HG03139 (cell line): ENCODE data around the gene SEMA4A.

Experiments
- ATAC-seq: cut with Tn5 transposase; IDR thresholded peaks from one replicate; pipeline ENCODE4 v1.9.1; 2021; ENCODE audit not compliant: unreplicated experiment

SEMA4A gene

GRCh38 chr1:156225677-156226014, 72.3 kb downstream of the SEMA4A start:
- ATAC-seq: no peak

GRCh38 chr1:156226116-156226538, 72.7 kb downstream of the SEMA4A start:
- ATAC-seq: peak; percentile 51

GRCh38 chr1:156226782-156227181, 73.4 kb downstream of the SEMA4A start:
- ATAC-seq: no peak
